Measurements from ENCODE around the gene NT5C2.
"Not testable (repeated sequence)": the region's sequence is repeated elsewhere in the genome, so short reads cannot be mapped to it uniquely, and the experiment has no call there.

Gene NT5C2

DNA sequence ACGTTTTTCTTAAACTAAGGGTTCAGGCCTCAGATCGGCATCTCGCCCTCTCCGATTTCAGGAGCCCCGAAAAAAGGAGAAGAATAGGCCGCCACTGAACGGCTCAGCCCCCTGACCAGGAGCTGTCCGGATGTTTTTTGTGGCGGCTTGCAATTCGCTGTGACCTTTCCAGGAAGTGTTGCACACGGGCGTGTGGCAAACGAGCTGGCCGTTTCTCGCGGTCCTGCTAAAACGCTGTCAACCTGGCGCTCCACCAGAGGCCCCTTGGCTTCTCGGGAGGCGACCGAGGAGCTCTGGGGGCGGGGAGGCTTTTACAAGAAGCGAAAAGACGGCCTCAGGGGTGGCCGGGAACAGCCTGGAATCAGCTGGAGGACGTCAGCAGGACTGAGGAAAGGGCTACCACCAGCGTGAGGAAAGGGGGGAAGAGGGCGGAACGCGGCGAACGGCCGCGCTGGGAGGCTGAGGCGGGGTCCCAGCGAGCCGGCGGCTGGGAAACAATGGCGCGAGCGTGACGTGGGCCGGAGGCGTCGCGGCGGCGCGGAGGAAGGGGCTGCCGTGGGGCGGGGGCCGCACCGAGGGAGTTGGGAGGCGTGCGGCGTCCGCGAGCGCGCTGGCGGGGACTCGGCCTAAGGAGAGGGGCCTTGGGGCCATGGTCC, 493 bp downstream of the NT5C2 start:
- Histone ChIP-seq H2BK5ac (ENCODE audit: low read length) (peak overlapping the region; percentile 27), H3K9me3 (replicated peaks in 1 of 2; ENCODE audit: control insufficient read depth in 2 of 2, insufficient read depth in 1 of 2, low read depth in 1 of 2, low read length in 2 of 2) (no peaks in the 10 kb centered on the region), H3K18ac (ENCODE audit: low read length) (peak overlapping the region; percentile 96), H2AFZ (ENCODE audit: low read length) (peak overlapping the region; percentile 97), H2BK120ac (ENCODE audit: low read depth, low read length) (no peak overlapping the region), H3K4me3 (ENCODE audit: low read length in 2 of 2) (peak overlapping the region; percentile 97 to 98), H3K9ac (ENCODE audit: low read depth, low read length, poor library complexity) (peak overlapping the region; percentile 99), H3K23ac (ENCODE audit: low read depth, low read length, poor library complexity) (peak overlapping the region; percentile 73), H3K14ac (ENCODE audit: low read length) (peak overlapping the region; percentile 56), H4K8ac (ENCODE audit: low read depth, low read length) (no peak overlapping the region), H2BK15ac (ENCODE audit: low read length) (peak overlapping the region; percentile 18), H3K27me3 (ENCODE audit: control insufficient read depth in 3 of 3, insufficient read depth in 3 of 3, low read depth in 1 of 3, low read length in 3 of 3) (no peaks in the 10 kb centered on the region), H3K27ac (replicated peaks; ENCODE audit: low read length) (peak overlapping the region; percentile 94), H3K79me1 (ENCODE audit: low read depth, low read length) (peaks cover 5% of the 10 kb centered on the region), H3K4ac (ENCODE audit: low read length) (no peak overlapping the region), H3K4me2 (ENCODE audit: insufficient read depth, low read length, poor library complexity, severe bottlenecking) (peak overlapping the region; percentile 72), H4K91ac (ENCODE audit: low read depth, low read length, poor library complexity) (no peak overlapping the region), H3K36me3 (replicated peaks in 1 of 2; ENCODE audit: control insufficient read depth in 2 of 2, insufficient read depth in 2 of 2, low read length in 2 of 2) (peaks cover 0 to 12% of the 10 kb centered on the region in 2 donors), H3K4me1 (ENCODE audit: control insufficient read depth in 2 of 2, insufficient read depth in 1 of 2, low read depth in 1 of 2, low read length in 2 of 2) (peaks cover 6 to 13% of the 10 kb centered on the region in 2 donors), H2AK5ac (ENCODE audit: low read depth, low read length) (peak overlapping the region; percentile 37), H2BK12ac (ENCODE audit: low read length) (peak overlapping the region; percentile 49)
- DNase-seq (ENCODE audit: low spot score): peak; percentile 67
- no CpG with 5 or more reads among the region's 62 CpGs for WGBS, 2 donors (ENCODE audit: extremely low coverage in 2 of 2, insufficient read length in 2 of 2, insufficient replicate concordance in 1 of 2)

DNA sequence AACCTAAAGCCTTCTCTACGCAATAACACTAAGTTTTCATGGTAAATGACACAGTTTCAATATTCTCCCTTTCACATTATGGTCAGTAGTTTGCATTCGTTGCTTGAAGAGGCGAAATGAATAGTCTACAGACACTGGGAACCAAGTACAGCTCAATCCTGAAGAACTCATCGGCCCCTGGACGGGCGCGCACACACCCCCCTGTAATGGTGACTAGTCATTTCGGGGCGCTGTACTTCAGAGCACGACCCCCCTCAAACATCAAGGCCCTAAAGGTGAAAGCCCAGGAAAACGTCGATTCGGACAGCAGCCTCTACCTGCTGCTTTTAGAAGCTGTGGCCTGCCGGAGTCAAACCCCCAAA, 1.0 kb downstream of the NT5C2 start:
- peaks cover 6 to 12% of the 10 kb centered on the region in 2 donors for H3K4me1 ChIP-seq (ENCODE audit: control insufficient read depth in 2 of 2, insufficient read depth in 1 of 2, low read depth in 1 of 2, low read length in 2 of 2)
- H4K8ac ChIP-seq (ENCODE audit: low read depth, low read length): no peak overlapping the region
- peak overlapping the region; percentile 46 for H3K9ac ChIP-seq (ENCODE audit: low read depth, low read length, poor library complexity)
- H3K36me3 ChIP-seq (replicated peaks in 1 of 2; ENCODE audit: control insufficient read depth in 2 of 2, insufficient read depth in 2 of 2, low read length in 2 of 2): peaks cover 0 to 12% of the 10 kb centered on the region in 2 donors
- H3K4me3 ChIP-seq (ENCODE audit: low read length in 2 of 2): peak overlapping the region; percentile 97 to 98
- peak overlapping the region; percentile 94 for H3K27ac ChIP-seq (replicated peaks; ENCODE audit: low read length)
- H2AFZ ChIP-seq (ENCODE audit: low read length): peak overlapping the region; percentile 97
- peak overlapping the region; percentile 27 for H2BK5ac ChIP-seq (ENCODE audit: low read length)
- no peak overlapping the region for H2BK12ac ChIP-seq (ENCODE audit: low read length)
- WGBS, 2 donors (ENCODE audit: extremely low coverage in 2 of 2, insufficient read length in 2 of 2, insufficient replicate concordance in 1 of 2): no CpG with 5 or more reads among the region's 14 CpGs
- peak overlapping the region; percentile 96 for H3K18ac ChIP-seq (ENCODE audit: low read length)
- no peak overlapping the region for H3K23ac ChIP-seq (ENCODE audit: low read depth, low read length, poor library complexity)
- no peaks in the 10 kb centered on the region for H3K9me3 ChIP-seq (replicated peaks in 1 of 2; ENCODE audit: control insufficient read depth in 2 of 2, insufficient read depth in 1 of 2, low read depth in 1 of 2, low read length in 2 of 2)
- H3K27me3 ChIP-seq (ENCODE audit: control insufficient read depth in 3 of 3, insufficient read depth in 3 of 3, low read depth in 1 of 3, low read length in 3 of 3): no peaks in the 10 kb centered on the region
- peak overlapping the region; percentile 20 for H2AK5ac ChIP-seq (ENCODE audit: low read depth, low read length)
- no peak overlapping the region for H2BK120ac ChIP-seq (ENCODE audit: low read depth, low read length)
- peaks cover 5% of the 10 kb centered on the region for H3K79me1 ChIP-seq (ENCODE audit: low read depth, low read length)
- H3K4ac ChIP-seq (ENCODE audit: low read length): no peak overlapping the region
- peak overlapping the region; percentile 72 for H3K4me2 ChIP-seq (ENCODE audit: insufficient read depth, low read length, poor library complexity, severe bottlenecking)
- H2BK15ac ChIP-seq (ENCODE audit: low read length): no peak overlapping the region
- H3K14ac ChIP-seq (ENCODE audit: low read length): no peak overlapping the region
- no peak overlapping the region for H4K91ac ChIP-seq (ENCODE audit: low read depth, low read length, poor library complexity)
- no peak for DNase-seq (ENCODE audit: low spot score)

DNA sequence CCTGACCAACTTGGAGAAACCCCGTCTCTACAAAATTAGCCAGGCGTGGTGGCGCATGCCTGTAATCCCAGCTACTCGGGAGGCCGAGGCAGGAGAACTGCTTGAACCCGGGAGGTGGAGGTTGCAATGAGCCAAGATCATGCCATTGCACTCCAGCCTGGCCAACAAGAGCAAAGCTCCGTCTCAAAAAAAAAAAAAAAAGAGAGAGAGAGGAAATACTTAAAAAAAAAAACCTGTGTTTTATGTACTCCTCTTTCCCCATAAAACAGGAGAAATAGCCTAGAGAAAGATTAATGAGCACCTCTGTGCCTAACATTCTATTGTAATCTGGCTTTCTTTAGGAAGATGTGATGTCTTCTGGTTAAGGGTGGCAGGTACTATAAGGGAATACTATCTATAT, 1.9 kb downstream of the NT5C2 start:
- H3K23ac ChIP-seq (ENCODE audit: low read depth, low read length, poor library complexity); H3K27me3 ChIP-seq (ENCODE audit: control insufficient read depth in 3 of 3, insufficient read depth in 3 of 3, low read depth in 1 of 3, low read length in 3 of 3); H3K27ac ChIP-seq (replicated peaks; ENCODE audit: low read length); H2BK12ac ChIP-seq (ENCODE audit: low read length); H3K4ac ChIP-seq (ENCODE audit: low read length); H3K4me3 ChIP-seq (ENCODE audit: low read length in 2 of 2); H3K9me3 ChIP-seq (replicated peaks in 1 of 2; ENCODE audit: control insufficient read depth in 2 of 2, insufficient read depth in 1 of 2, low read depth in 1 of 2, low read length in 2 of 2); H2BK5ac ChIP-seq (ENCODE audit: low read length); H4K8ac ChIP-seq (ENCODE audit: low read depth, low read length); H3K9ac ChIP-seq (ENCODE audit: low read depth, low read length, poor library complexity); H3K18ac ChIP-seq (ENCODE audit: low read length); H3K4me2 ChIP-seq (ENCODE audit: insufficient read depth, low read length, poor library complexity, severe bottlenecking); DNase-seq (ENCODE audit: low spot score); H3K14ac ChIP-seq (ENCODE audit: low read length); H2BK15ac ChIP-seq (ENCODE audit: low read length); H3K79me1 ChIP-seq (ENCODE audit: low read depth, low read length); H2AK5ac ChIP-seq (ENCODE audit: low read depth, low read length); H2AFZ ChIP-seq (ENCODE audit: low read length); H2BK120ac ChIP-seq (ENCODE audit: low read depth, low read length); H4K91ac ChIP-seq (ENCODE audit: low read depth, low read length, poor library complexity): not testable (repeated sequence)
- Histone ChIP-seq H3K4me1 (ENCODE audit: control insufficient read depth in 2 of 2, insufficient read depth in 1 of 2, low read depth in 1 of 2, low read length in 2 of 2) (peaks cover 6 to 12% of the 10 kb centered on the region in 2 donors), H3K36me3 (replicated peaks in 1 of 2; ENCODE audit: control insufficient read depth in 2 of 2, insufficient read depth in 2 of 2, low read length in 2 of 2) (peaks cover 0 to 14% of the 10 kb centered on the region in 2 donors)
- WGBS, 2 donors (ENCODE audit: extremely low coverage in 2 of 2, insufficient read length in 2 of 2, insufficient replicate concordance in 1 of 2): no CpG with 5 or more reads among the region's 7 CpGs

DNA sequence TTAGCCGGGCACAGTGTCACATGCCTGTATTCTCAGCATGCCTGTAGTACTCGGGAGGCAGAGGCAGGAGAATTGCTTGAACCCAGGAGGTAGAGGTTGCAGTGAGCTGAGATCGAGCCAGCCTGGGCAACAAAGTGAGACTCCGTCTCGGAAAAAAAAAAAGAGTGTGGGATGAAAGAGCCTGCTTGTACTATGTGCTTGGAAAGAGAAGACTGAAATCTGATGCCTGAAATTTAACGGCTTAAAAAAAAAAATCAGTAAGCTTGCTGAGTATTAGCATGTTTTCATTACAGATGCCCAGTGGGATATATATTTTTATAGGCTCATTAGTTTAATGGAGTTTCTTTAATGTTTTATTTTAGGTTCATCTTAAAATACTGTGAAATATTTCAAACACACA, 4.2 kb downstream of the NT5C2 start:
- peaks cover 9 to 10% of the 10 kb centered on the region in 2 donors for H3K4me1 ChIP-seq (ENCODE audit: control insufficient read depth in 2 of 2, insufficient read depth in 1 of 2, low read depth in 1 of 2, low read length in 2 of 2)
- H2AK5ac ChIP-seq (ENCODE audit: low read depth, low read length): no peak overlapping the region
- H3K4me2 ChIP-seq (ENCODE audit: insufficient read depth, low read length, poor library complexity, severe bottlenecking): no peak overlapping the region
- H4K8ac ChIP-seq (ENCODE audit: low read depth, low read length): no peak overlapping the region
- no CpG with 5 or more reads among the region's 6 CpGs for WGBS, 2 donors (ENCODE audit: extremely low coverage in 2 of 2, insufficient read length in 2 of 2, insufficient replicate concordance in 1 of 2)
- no peak overlapping the region for H3K4me3 ChIP-seq (ENCODE audit: low read length in 2 of 2)
- H3K79me1 ChIP-seq (ENCODE audit: low read depth, low read length): peaks cover 5% of the 10 kb centered on the region
- H3K4ac ChIP-seq (ENCODE audit: low read length): no peak overlapping the region
- no peak overlapping the region for H3K9ac ChIP-seq (ENCODE audit: low read depth, low read length, poor library complexity)
- no peak overlapping the region for H2AFZ ChIP-seq (ENCODE audit: low read length)
- H2BK5ac ChIP-seq (ENCODE audit: low read length): no peak overlapping the region
- no peak overlapping the region for H3K23ac ChIP-seq (ENCODE audit: low read depth, low read length, poor library complexity)
- H3K14ac ChIP-seq (ENCODE audit: low read length): no peak overlapping the region
- DNase-seq (ENCODE audit: low spot score): no peak
- H4K91ac ChIP-seq (ENCODE audit: low read depth, low read length, poor library complexity): no peak overlapping the region
- peaks cover 0 to 25% of the 10 kb centered on the region in 2 donors for H3K36me3 ChIP-seq (replicated peaks in 1 of 2; ENCODE audit: control insufficient read depth in 2 of 2, insufficient read depth in 2 of 2, low read length in 2 of 2)
- H2BK120ac ChIP-seq (ENCODE audit: low read depth, low read length): no peak overlapping the region
- no peak overlapping the region for H3K27ac ChIP-seq (replicated peaks; ENCODE audit: low read length)
- no peak overlapping the region for H2BK12ac ChIP-seq (ENCODE audit: low read length)
- H3K27me3 ChIP-seq (ENCODE audit: control insufficient read depth in 3 of 3, insufficient read depth in 3 of 3, low read depth in 1 of 3, low read length in 3 of 3): no peaks in the 10 kb centered on the region
- no peak overlapping the region for H3K18ac ChIP-seq (ENCODE audit: low read length)
- H2BK15ac ChIP-seq (ENCODE audit: low read length): no peak overlapping the region
- H3K9me3 ChIP-seq (replicated peaks in 1 of 2; ENCODE audit: control insufficient read depth in 2 of 2, insufficient read depth in 1 of 2, low read depth in 1 of 2, low read length in 2 of 2): no peaks in the 10 kb centered on the region

Measured in neuronal stem cell (in vitro differentiated cells).